ENCODE measurements around the gene KRTAP10-4. TPM values are rescaled to one million over a fixed set of nuclear protein-coding genes. Genes with fewer than 3 reads are reported as not detected.
A peak's percentile ranks its signal among the peaks of the same experiment; 100 is the strongest.

The KRTAP10-4 gene
- total and polyA plus RNA-seq, 10 donors, result not detected

DNA sequence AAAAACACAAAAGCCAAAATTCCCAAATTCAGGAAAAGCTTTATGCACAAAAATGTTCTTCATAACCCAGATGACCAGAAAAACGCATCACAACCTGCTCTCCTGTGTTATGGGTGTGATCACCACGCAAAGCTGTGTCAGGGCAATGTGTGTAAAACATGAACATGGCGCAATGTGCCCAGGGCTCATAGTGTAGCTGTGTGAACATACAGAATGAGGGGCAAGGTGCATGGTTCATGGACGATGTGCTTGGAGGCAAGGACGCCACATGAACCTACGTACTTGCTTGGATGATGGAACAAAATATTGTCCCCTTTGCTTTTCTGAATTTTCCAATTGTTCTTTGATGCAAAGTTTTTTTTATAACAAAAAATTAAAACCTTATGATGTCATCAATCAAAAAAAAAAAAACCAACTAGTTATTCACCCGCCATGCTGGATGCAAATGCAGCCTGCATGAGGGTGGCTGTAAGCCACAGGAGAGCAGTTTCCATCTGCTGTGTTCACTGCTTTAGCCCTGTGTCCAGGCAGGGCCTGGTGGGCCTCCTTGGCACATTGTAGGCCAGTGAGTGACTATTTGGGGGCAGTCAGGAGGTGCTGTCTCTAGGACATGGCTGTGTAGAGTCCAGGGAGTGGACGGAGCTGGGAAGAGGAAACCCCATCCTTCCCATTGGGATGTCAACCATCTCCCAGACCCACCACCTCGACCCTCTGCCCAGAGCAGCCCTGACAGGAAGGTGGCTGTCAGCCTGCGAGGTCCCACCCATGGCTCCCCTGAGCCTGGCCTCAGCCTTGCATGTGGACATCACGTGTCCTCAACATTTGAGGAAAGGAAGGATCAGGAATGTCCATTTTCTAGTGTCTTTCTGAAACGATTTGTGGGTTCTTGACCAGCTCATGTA, 47.2 kb upstream of the KRTAP10-4 start:
- DNase-seq, result no peak
- Histone ChIP-seq H3K4me1 (no peaks in the 10 kb centered on the region), H3K9me3 (no peaks in the 10 kb centered on the region), H3K27me3 (replicated peaks in 1 of 7) (peaks cover 0 to 41% (median 0%) of the 10 kb centered on the region in 7 donors), H3K27ac (no peak overlapping the region), H3K4me3 (no peak overlapping the region), H3K36me3 (no peaks in the 10 kb centered on the region)
- WGBS, 5 donors, result 82 to 92% (median 84%) methylated on average over 12 of the region's 12 CpGs
- intact Hi-C loops (cut with DNase I; ENCODE audit: low total_unique reads), result no loop called here
- TF ChIP-seq POLR2AphosphoS5 (IDR thresholded peaks at IDR 0.05), result no peak
- no peak for TF ChIP-seq POLR2A (IDR thresholded peaks at IDR 0.05)
- TF ChIP-seq CTCF (IDR thresholded peaks at IDR 0.05 in 8 of 11, conservative IDR thresholded peaks at IDR 0.05 in 3 of 11), result no peak

GRCh38 chr21:44527156-44527982, 46.2 kb upstream of the KRTAP10-4 start:
- 88 to 92% (median 88%) methylated on average over 37 of the region's 37 CpGs for WGBS, 5 donors
- Histone ChIP-seq H3K4me3 (no peak overlapping the region), H3K4me1 (no peaks in the 10 kb centered on the region), H3K9me3 (no peaks in the 10 kb centered on the region), H3K27ac (no peak overlapping the region), H3K36me3 (no peaks in the 10 kb centered on the region), H3K27me3 (replicated peaks in 1 of 7) (peaks cover 0 to 40% (median 0%) of the 10 kb centered on the region in 7 donors)
- intact Hi-C loops (cut with DNase I; ENCODE audit: low total_unique reads), result no loop called here
- TF ChIP-seq POLR2AphosphoS5 (IDR thresholded peaks at IDR 0.05), result no peak
- no peak for TF ChIP-seq CTCF (IDR thresholded peaks at IDR 0.05 in 8 of 11, conservative IDR thresholded peaks at IDR 0.05 in 3 of 11)
- no peak for TF ChIP-seq POLR2A (IDR thresholded peaks at IDR 0.05)
- DNase-seq, result no peak

DNA sequence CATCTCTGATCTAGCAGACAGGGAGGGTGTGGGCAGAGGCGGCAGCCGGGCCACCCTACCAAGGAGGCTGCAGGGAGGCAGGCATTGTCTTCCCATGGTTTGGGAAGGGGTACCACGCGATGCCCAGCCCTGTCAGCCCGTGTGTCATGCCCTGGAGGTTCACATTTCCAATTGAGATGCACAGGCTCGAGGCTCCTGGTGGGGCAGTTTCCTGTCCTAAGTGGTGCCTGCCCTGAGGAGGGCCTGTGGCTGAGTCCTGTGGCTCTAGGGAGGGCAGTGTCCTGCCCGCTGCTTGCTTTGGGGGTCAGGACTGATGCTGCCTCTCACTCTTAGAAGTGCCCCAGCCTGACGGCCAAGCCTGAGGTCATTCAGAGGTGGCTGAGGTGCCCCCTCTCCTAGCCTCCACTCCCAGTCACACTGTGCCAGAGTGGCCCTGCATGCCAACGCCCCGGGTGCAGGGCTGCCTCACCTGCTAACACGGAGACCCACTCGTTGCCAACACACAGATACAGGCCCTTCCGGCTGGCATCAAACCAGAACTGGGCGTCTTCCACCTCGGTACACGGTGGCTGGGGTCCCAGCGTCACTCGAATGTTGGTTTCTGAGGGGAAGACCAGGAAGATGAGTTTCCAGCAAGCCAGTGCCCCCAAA, 45.4 kb upstream of the KRTAP10-4 start:
- WGBS, 5 donors, result 82 to 88% (median 86%) methylated on average over 10 to 18 of the region's 18 CpGs
- Histone ChIP-seq H3K9me3 (no peaks in the 10 kb centered on the region), H3K27me3 (replicated peaks in 1 of 7) (peaks cover 0 to 38% (median 0%) of the 10 kb centered on the region in 7 donors), H3K4me1 (no peaks in the 10 kb centered on the region), H3K27ac (no peak overlapping the region), H3K4me3 (no peak overlapping the region), H3K36me3 (no peaks in the 10 kb centered on the region)
- peak; percentile 47 for DNase-seq
- TF ChIP-seq POLR2A (IDR thresholded peaks at IDR 0.05) (no peak), POLR2AphosphoS5 (IDR thresholded peaks at IDR 0.05) (no peak), CTCF (IDR thresholded peaks at IDR 0.05 in 8 of 11, conservative IDR thresholded peaks at IDR 0.05 in 3 of 11) (no peak)
- intact Hi-C loops (cut with DNase I; ENCODE audit: low total_unique reads), result no loop called here

Measured in spleen (tissue), 11 donors.